Ishikawa (cell line): ENCODE data around the gene STX19.

Experiments used
- EGR1 ChIP-seq: IDR thresholded peaks from 2 replicates; pipeline ENCODE4 v1.6.1; 2012
- EP300 ChIP-seq: IDR thresholded peaks from 2 replicates; pipeline ENCODE4 v1.6.1; 2012; ENCODE audit warnings: borderline replicate concordance
- FOXM1 ChIP-seq: IDR thresholded peaks from 2 replicates; pipeline ENCODE4 v1.6.1; 2012; ENCODE audit warnings: low read depth, borderline replicate concordance
- NFIC ChIP-seq: IDR thresholded peaks from 2 replicates; pipeline ENCODE4 v1.6.1; 2012
- RAD21 ChIP-seq: IDR thresholded peaks from 2 replicates; pipeline ENCODE4 v1.6.1; 2012; ENCODE audit warnings: low read depth
- REST ChIP-seq: IDR thresholded peaks from 2 replicates; pipeline ENCODE4 v1.6.1; 2012; ENCODE audit warnings: low read depth, mild to moderate bottlenecking
- TAF1 ChIP-seq: IDR thresholded peaks from 2 replicates; pipeline ENCODE4 v1.6.1; 2012; ENCODE audit warnings: low read depth, mild to moderate bottlenecking
- TCF12 ChIP-seq: IDR thresholded peaks from 2 replicates; pipeline ENCODE4 v1.6.1; 2012; ENCODE audit warnings: low read depth
- TEAD4 ChIP-seq: IDR thresholded peaks from 2 replicates; pipeline ENCODE4 v1.6.1; 2012
- USF1 ChIP-seq: IDR thresholded peaks from 2 replicates; pipeline ENCODE4 v1.6.1; 2012
- YY1 ChIP-seq: IDR thresholded peaks from 2 replicates; pipeline ENCODE4 v1.6.1; 2012; ENCODE audit warnings: low read depth
- TF ChIP-seq, protein P1 (sequence below): IDR thresholded peaks from 2 replicates; pipeline ENCODE4 v1.6.1; 2012

- no peak for TF ChIP-seq YY1
- no peak for TF ChIP-seq EP300
- TF ChIP-seq TAF1 = no peak
- TF ChIP-seq, protein P1, sequence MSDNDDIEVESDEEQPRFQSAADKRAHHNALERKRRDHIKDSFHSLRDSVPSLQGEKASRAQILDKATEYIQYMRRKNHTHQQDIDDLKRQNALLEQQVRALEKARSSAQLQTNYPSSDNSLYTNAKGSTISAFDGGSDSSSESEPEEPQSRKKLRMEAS = no peak
- TF ChIP-seq FOXM1 = no peak
- no peak for TF ChIP-seq TEAD4
- TF ChIP-seq EGR1 = no peak
- TF ChIP-seq TCF12 = no peak
- no peak for TF ChIP-seq REST
- no peak for TF ChIP-seq NFIC
- no peak for TF ChIP-seq RAD21
- TF ChIP-seq USF1 = no peak
Measured at GRCh38 chr3:93992207-93992606, 36.2 kb downstream of the STX19 start.
